HCT116 (cell line): Measurements from ENCODE around the gene SNX10. TPM values are rescaled to one million over a fixed set of nuclear protein-coding genes. Genes with fewer than 3 reads are reported as not detected.

Experiments used
- ATAC-seq: fragments of 200-7000 bp; cut with Tn5 transposase; 2 replicates; pipeline ENCODE4 v1.9.1; 2020; ENCODE audit warnings: mild to moderate bottlenecking, moderate library complexity
- BruUV-seq: library from RNA; stranded (reverse); fragments of 400-500 nt; replicated peaks from 2 replicates; lab custom pipeline; 2021; lab: Mats Ljungman, UMichigan
- CTCF ChIA-PET: fragments of 300-600 bp; sonication (Branson Sonifier 250); formaldehyde crosslinking; loops from one replicate; lab custom pipeline; 2021; ENCODE audit warnings: antibody characterized with exemption; lab: Charles Lee
- POLR2A ChIA-PET: fragments of 300-600, 350-600 bp; sonication (Branson Sonifier 250); formaldehyde crosslinking; loops from one replicate; lab custom pipeline; 2021; ENCODE audit warnings: antibody characterized with exemption; lab: Charles Lee
- RAD21 ChIA-PET, 2 experiments: fragments of 300-600 bp; sonication (Branson Sonifier 250); formaldehyde crosslinking; loops; one replicate each; lab custom pipeline; 2023; ENCODE audit warnings: low total read pairs in 2 of 2; ENCODE audit not compliant: uncharacterized antibody in 2 of 2, unreplicated experiment in 2 of 2, low non-redundant PET in 1 of 2; lab: Charles Lee
- DNase-seq: peaks from one replicate; pipeline ENCODE4 v3.0.0-alpha.2; 2010; ENCODE audit warnings: low read depth, low spot score
- H2AFZ ChIP-seq: fragments of 200-600 bp; shearing (Covaris generic), sonication (generic); 2 replicates; pipeline ENCODE4 v1.6.1; 2017; ENCODE audit warnings: low read depth, mixed run types, mixed read lengths, antibody characterized with exemption, low read length; ENCODE audit not compliant: poor library complexity, severe bottlenecking
- H3K27ac ChIP-seq: 2 replicates; pipeline ENCODE4 v1.5.1; 2012; ENCODE audit warnings: low read depth, low read length
- H3K27me3 ChIP-seq: fragments of 200-600 bp; sonication (generic); 2 replicates; pipeline ENCODE4 v1.6.1; 2016; ENCODE audit warnings: mixed run types, low read length, mixed read lengths; ENCODE audit not compliant: insufficient read depth
- H3K36me3 ChIP-seq, 2 experiments: fragments of 200-500 bp in 1 of 2; fragments of 200-600 bp in 1 of 2; sonication (Bioruptor generic) in 1 of 2; sonication (generic) in 1 of 2; 2 replicates each; pipeline versions ENCODE4 v1.5.1 to v1.6.1; 2014 to 2016; ENCODE audit warnings: low read length in 2 of 2, inconsistent platforms in 1 of 2, mixed read lengths in 1 of 2, mixed run types in 1 of 2; ENCODE audit not compliant: insufficient read depth in 2 of 2, control insufficient read depth in 1 of 2
- H3K4me1 ChIP-seq, 2 experiments: fragments of 200-600 bp in 1 of 2; sonication (generic) in 1 of 2; 2 replicates each; pipeline versions ENCODE4 v1.5.1 to v1.6.1; 2012 to 2017; ENCODE audit warnings: low read length in 2 of 2, inconsistent platforms in 1 of 2, mild to moderate bottlenecking in 1 of 2, mixed read lengths in 1 of 2, mixed run types in 1 of 2, moderate library complexity in 1 of 2; ENCODE audit not compliant: insufficient read depth in 2 of 2, control insufficient read depth in 1 of 2
- H3K4me2 ChIP-seq: fragments of 200-600 bp; sonication (generic); 2 replicates; pipeline ENCODE4 v1.6.1; 2017; ENCODE audit warnings: mixed run types, low read length, mixed read lengths
- H3K4me3 ChIP-seq, 2 experiments: fragments of 200-600 bp in 1 of 2; sonication (generic) in 1 of 2; replicated peaks in 1 of 2; 2 replicates each; pipeline ENCODE4 v1.5.1; 2011 to 2016; ENCODE audit warnings: low read length in 2 of 2, control low read depth in 1 of 2, low read depth in 1 of 2, mild to moderate bottlenecking in 1 of 2, mixed read lengths in 1 of 2, mixed run types in 1 of 2
- H3K79me2 ChIP-seq: fragments of 200-600 bp; sonication (generic); 2 replicates; pipeline ENCODE4 v1.6.1; 2017; ENCODE audit warnings: mild to moderate bottlenecking, mixed run types, low read length, moderate library complexity, mixed read lengths; ENCODE audit not compliant: insufficient read depth
- H3K9ac ChIP-seq: fragments of 200-600 bp; sonication (generic); 2 replicates; pipeline ENCODE4 v1.6.1; 2016; ENCODE audit warnings: low read length, mixed read lengths
- H3K9me2 ChIP-seq: fragments of 200-600 bp; sonication (generic), shearing (Covaris generic); 2 replicates; pipeline ENCODE4 v1.6.1; 2017; ENCODE audit warnings: mixed run types, mild to moderate bottlenecking, moderate library complexity; ENCODE audit not compliant: insufficient read depth
- H3K9me3 ChIP-seq, 2 experiments: fragments of 200-500 bp in 1 of 2; fragments of 200-600 bp in 1 of 2; sonication (Bioruptor generic) in 1 of 2; sonication (generic) in 1 of 2; 2 replicates each; pipeline ENCODE4 v1.6.1; 2014 to 2017; ENCODE audit warnings: low read length in 2 of 2, mixed read lengths in 2 of 2, inconsistent platforms in 1 of 2, low read depth in 1 of 2, mild to moderate bottlenecking in 1 of 2, mixed run types in 1 of 2, moderate library complexity in 1 of 2; ENCODE audit not compliant: control insufficient read depth in 1 of 2, insufficient read depth in 1 of 2
- H4K20me1 ChIP-seq: fragments of 200-600 bp; sonication (generic), shearing (Covaris generic); 2 replicates; pipeline ENCODE4 v1.6.1; 2017; ENCODE audit warnings: mixed run types, mild to moderate bottlenecking, moderate library complexity; ENCODE audit not compliant: insufficient read depth
- CEBPB ChIP-seq: IDR thresholded peaks from 2 replicates; pipeline ENCODE4 v1.6.1; 2012; ENCODE audit warnings: low read depth
- EGR1 ChIP-seq: IDR thresholded peaks from 2 replicates; pipeline ENCODE4 v1.6.1; 2012; ENCODE audit warnings: low read depth
- POLR2A ChIP-seq: IDR thresholded peaks from 2 replicates; pipeline ENCODE4 v1.7.0; 2011; ENCODE audit warnings: borderline replicate concordance; ENCODE audit not compliant: insufficient read depth, insufficient read length; ENCODE audit errors: extremely low read depth
- POLR2AphosphoS5 ChIP-seq: IDR thresholded peaks from 2 replicates; pipeline ENCODE4 v1.6.1; 2011; ENCODE audit warnings: mild to moderate bottlenecking, low read depth, low read length, moderate library complexity
- REST ChIP-seq: IDR thresholded peaks from 2 replicates; pipeline ENCODE4 v1.6.1; 2012; ENCODE audit warnings: low read depth
- SRF ChIP-seq: IDR thresholded peaks from 2 replicates; pipeline ENCODE4 v1.6.1; 2012; ENCODE audit warnings: low read depth
- TCF7L2 ChIP-seq: IDR thresholded peaks from 2 replicates; pipeline ENCODE4 v1.7.0; 2011; ENCODE audit warnings: borderline replicate concordance, inconsistent platforms; ENCODE audit not compliant: insufficient read depth, insufficient read length; ENCODE audit errors: extremely low read depth
- ZBTB33 ChIP-seq: IDR thresholded peaks from 2 replicates; pipeline ENCODE4 v1.6.1; 2011; ENCODE audit warnings: mild to moderate bottlenecking, low read length, moderate library complexity; ENCODE audit not compliant: insufficient replicate concordance; ENCODE audit errors: extremely low read depth
- ZNF274 ChIP-seq: fragments of 200-500 bp; sonication (Bioruptor generic); IDR thresholded peaks from 2 replicates; pipeline ENCODE4 v1.6.1; 2014; ENCODE audit warnings: mild to moderate bottlenecking, low read depth, low read length, inconsistent platforms
- intact Hi-C: fragments of 100-400 bp; cut with micrococcal nuclease; formaldehyde crosslinking; loops from 2 replicates; pipeline ENCODE4 v1.10.0; 2022
- total RNA-seq: library from RNA; stranded (reverse); gene quantifications from one replicate; pipeline ENCODE4 v1.2.1, GENCODE V29; 2021; ENCODE audit not compliant: unreplicated experiment

SNX10 gene
- total RNA-seq, 1 experiment from 2014 or later: 26.9 TPM

- DNase-seq (no peak), ATAC-seq (no peak)
- TF ChIP-seq EGR1 (no peak), POLR2A (no peak), REST (no peak), TCF7L2 (no peak), ZNF274 (no peak), POLR2AphosphoS5 (no peak), CEBPB (no peak), ZBTB33 (no peak), SRF (no peak)
- BruUV-seq: no TSS peak
- intact Hi-C loops: no loop called here
- no peak overlapping the region for H3K4me2 ChIP-seq
- ChIA-PET RAD21 (no interaction called here), POLR2A (no interaction called here), CTCF (no interaction called here)
- no peaks in the 10 kb centered on the region for H3K79me2 ChIP-seq
- H4K20me1 ChIP-seq: no peaks in the 10 kb centered on the region
- no peak overlapping the region for H3K4me3 ChIP-seq
- no peak overlapping the region for H3K9ac ChIP-seq
- H3K27ac ChIP-seq: no peak overlapping the region
- H3K9me2 ChIP-seq: no peaks in the 10 kb centered on the region
- no peak overlapping the region for H2AFZ ChIP-seq
- no peaks in the 10 kb centered on the region for H3K27me3 ChIP-seq
- H3K4me1 ChIP-seq: peaks cover 4 to 28% of the 10 kb centered on the region in 2 experiments
- no peaks in the 10 kb centered on the region for H3K9me3 ChIP-seq
- no peaks in the 10 kb centered on the region for H3K36me3 ChIP-seq
Measured at GRCh38 chr7:26349005-26349915, 57.6 kb downstream of the SNX10 start.
